Cardiac fibroblast (primary cell): ENCODE results near the gene PSMB7.

ENCODE experiments used
- DNase-seq, 2 donors: peaks; one replicate each; pipeline versions ENCODE4 v3.0.0 to v3.0.0-alpha.2; 2010; ENCODE audit warnings: low read depth in 2 of 2
- H3K4me3 ChIP-seq, 2 donors: replicated peaks in 1 of 2; 1 replicate in 1 of 2; 2 replicates in 1 of 2; pipeline ENCODE4 v1.5.1; 2011; ENCODE audit warnings: low read depth in 2 of 2, low read length in 2 of 2, mild to moderate bottlenecking in 2 of 2, moderate library complexity in 1 of 2
- CTCF ChIP-seq: IDR thresholded peaks from one replicate; pipeline ENCODE4 v1.5.1; 2011; ENCODE audit warnings: low read depth, mild to moderate bottlenecking, low read length, inconsistent platforms

PSMB7 gene

GRCh38 chr9:124373851-124374250, 41.4 kb downstream of the PSMB7 start:
- H3K4me3 ChIP-seq: no peak overlapping the region
- no peak for DNase-seq
- no peak for TF ChIP-seq CTCF

GRCh38 chr9:124373386-124373785, 41.9 kb downstream of the PSMB7 start:
- no peak overlapping the region for H3K4me3 ChIP-seq
- no peak for TF ChIP-seq CTCF
- no peak for DNase-seq

- no peak for TF ChIP-seq CTCF
- no peak for DNase-seq
- H3K4me3 ChIP-seq: no peak overlapping the region
These were observed 43.2 kb downstream of the PSMB7 start for GRCh38 chr9:124372038-124372437.

GRCh38 chr9:124370896-124371582, 44.2 kb downstream of the PSMB7 start:
- no peak overlapping the region for H3K4me3 ChIP-seq
- TF ChIP-seq CTCF: no peak
- DNase-seq: peak; percentile 65 to 69

GRCh38 chr9:124369231-124369797, 45.9 kb downstream of the PSMB7 start:
- no peak for DNase-seq
- H3K4me3 ChIP-seq: no peak overlapping the region
- no peak for TF ChIP-seq CTCF

GRCh38 chr9:124368692-124369091, 46.5 kb downstream of the PSMB7 start:
- TF ChIP-seq CTCF: no peak
- DNase-seq: no peak
- H3K4me3 ChIP-seq: no peak overlapping the region
